HG03025 (cell line): ENCODE results near the gene GLUD1.
"Not testable (repeated sequence)": the region's sequence is repeated elsewhere in the genome, so short reads cannot be mapped to it uniquely, and the experiment has no call there.

Source experiments
- ATAC-seq: cut with Tn5 transposase; IDR thresholded peaks from one replicate; pipeline ENCODE4 v1.9.1; 2021; ENCODE audit warnings: mild to moderate bottlenecking, moderate library complexity; ENCODE audit not compliant: unreplicated experiment, low FRiP score

GLUD1 gene

DNA sequence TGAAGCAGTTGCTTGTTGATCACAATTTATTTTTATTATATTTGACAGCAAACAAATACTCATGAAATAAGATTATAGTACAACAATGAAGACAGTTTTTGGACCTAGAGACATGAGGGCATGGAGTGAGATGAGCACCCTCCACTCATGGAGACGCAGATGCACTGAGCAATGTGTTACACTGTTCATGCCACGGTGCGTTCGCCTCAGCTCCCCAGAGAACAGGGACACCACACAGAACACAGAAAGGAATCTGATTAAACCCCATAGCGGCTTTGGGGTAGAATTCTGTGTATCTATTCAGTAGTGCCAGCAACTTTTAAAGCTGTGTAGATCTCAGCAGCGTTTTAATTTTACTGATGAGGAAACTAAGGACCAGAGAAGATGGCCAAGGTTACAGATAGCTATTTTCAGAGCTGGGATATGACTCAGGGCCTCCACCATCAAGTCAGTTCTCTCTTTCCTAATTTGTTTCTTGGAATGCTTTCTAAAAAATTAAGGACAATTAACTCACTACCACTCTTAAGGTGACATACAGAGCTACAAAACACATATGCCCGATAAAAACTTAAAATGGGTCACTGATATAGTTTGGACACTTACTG, 41.0 kb downstream of the GLUD1 start:
- ATAC-seq: no peak

- ATAC-seq: no peak
These were observed 41.5 kb downstream of the GLUD1 start for GRCh38 chr10:87053111-87053510.

DNA sequence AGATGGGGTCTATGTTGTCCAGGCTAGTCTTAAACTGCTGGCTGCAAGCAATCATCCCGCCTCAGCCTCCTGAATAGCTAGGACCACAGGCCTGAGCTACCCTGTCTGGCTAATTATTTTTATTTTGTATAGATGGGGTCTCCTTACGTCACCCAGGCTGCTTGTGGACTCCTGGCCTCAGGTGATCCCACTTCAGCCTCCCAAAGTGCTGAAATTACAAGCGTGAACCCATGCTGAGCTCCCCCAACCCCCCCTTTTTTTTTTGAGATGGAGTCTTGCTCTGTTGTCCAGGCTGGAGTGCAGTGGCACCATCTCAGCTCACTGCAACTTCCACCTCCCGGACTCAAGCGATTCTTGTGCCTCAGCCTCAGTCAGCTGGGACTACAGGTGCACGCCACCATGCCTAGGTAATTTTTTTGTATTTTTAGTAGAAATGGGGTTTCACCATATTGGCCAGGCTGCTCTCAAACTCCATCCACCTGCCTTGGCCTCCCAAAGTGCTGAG, 49.2 kb downstream of the GLUD1 start:
- ATAC-seq: no peak

DNA sequence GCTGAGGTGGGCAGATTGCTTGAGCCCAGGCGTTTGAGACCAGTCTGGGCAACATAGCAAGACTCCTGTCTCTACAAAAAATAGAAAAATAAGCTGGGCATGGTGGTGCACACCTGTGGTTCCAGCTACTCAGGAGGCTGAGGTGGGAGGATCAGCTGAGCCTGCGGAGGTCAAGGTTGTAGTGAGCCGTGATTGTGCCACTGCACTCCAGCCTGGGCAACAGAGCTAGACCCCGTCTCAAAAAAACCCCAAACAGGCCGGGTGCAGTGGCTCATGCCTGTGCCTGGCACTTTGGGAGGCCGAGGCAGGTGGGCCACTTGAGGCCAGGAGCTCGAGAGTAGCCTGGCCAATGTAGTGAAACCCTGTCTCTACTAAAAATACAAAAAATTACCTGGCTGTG, 51.1 kb downstream of the GLUD1 start:
- not testable (repeated sequence) for ATAC-seq

- ATAC-seq: no peak
These were observed 55.9 kb downstream of the GLUD1 start for GRCh38 chr10:87038786-87039185.

DNA sequence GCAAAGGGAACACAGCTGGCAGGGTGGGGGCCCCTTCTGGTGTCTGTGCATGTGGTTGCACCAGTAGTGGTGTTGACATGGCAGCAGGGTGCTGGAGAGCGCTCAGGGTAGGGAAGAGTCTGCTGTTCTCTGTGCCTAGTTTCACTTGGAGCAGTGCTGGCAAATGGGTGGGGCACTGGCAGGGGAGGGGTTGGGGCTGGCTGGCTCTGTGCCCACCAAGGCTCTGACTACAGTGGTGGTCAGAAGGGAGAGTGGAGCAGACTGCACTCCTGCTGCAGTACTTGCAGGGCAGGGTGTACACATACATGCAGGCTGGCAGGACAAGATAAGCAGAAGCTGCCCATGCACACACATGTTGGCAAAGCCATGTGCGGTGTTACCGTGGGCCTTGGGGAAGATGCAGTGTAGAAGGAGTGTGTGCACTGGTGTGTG, 56.3 kb downstream of the GLUD1 start:
- no peak for ATAC-seq

DNA sequence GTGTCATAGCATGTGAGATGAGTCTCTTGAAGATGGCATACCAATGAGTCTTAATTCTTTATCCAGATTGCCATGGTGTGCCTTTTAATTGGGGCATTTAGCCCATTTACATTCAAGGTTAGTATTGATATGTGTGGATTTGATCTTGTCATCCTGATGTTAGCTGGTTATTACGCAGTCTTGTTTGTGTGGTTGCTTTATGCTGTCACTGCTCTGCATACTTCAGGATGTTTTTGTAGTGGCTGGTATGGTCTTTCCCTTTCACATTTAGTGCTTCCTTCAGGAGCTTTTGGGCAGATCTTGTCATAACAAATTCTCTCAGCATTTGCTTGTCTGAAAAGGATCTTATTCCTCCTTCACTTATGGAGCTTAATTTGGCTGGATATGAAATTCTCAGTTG, 58.0 kb downstream of the GLUD1 start:
- ATAC-seq: no peak

GRCh38 chr10:87030912-87031635, 63.6 kb downstream of the GLUD1 start:
- no peak for ATAC-seq

DNA sequence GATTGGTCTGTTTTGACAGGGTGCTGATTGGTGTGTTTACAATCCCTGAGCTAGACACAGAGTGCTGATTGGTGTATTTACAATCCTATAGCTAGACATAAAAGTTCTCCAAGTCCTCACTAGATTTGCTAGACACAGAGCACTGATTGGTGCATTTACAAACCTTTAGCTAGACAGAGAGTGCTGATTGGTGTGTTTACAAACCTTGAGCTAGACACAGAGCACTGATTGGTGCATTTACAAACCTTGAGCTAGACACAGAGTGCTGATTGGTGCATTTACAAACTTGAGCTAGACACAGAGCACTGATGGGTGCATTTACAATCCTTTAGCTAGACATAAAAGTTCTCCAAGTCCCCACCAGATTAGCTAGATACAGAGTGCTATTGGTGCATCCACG, 64.2 kb downstream of the GLUD1 start:
- ATAC-seq: not testable (repeated sequence)

GRCh38 chr10:87026747-87027508, 67.7 kb downstream of the GLUD1 start:
- not testable (repeated sequence) for ATAC-seq

DNA sequence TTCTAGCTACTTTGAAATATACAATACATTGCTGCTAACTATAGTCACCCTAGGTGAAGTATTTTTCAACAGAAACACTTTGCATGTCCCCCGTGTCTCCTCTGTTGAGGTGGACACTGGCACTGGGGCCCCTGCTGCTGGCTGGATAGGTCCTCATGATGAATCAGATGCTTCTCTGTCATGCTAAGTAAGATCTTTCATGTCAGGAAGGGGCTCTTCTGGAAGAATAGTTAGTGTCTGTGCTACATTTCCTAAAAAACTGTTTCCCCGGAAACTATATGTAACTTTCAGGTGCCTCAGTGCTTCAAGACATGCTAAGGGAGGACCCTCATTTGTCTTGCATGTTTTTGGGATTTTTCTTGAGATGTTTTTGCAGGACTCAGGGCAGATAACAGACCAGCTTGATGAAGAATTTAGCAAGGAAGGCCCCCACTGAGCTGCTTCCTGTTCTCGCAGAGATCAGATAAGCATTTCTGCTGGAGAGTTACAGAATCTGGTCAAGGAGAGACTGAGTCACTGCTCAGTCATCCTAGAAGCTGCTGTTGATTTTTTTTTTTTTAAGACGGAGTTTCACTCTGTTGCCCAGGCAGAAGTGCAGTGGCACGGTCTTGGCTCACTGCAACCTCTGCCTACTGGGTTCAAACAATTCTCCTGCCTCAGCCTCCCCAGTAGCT, 69.2 kb downstream of the GLUD1 start:
- not testable (repeated sequence) for ATAC-seq

- not testable (repeated sequence) for ATAC-seq
These were observed 74.6 kb downstream of the GLUD1 start, which contains the start of gene FAM25A for GRCh38 chr10:87020056-87020455. FAM25A (plus strand) TSS chr10:87020294; CDS start chr10:87020325, 31 bp downstream.

- not testable (repeated sequence) for ATAC-seq
These were observed 75.1 kb downstream of the GLUD1 start for GRCh38 chr10:87019504-87019903.

DNA sequence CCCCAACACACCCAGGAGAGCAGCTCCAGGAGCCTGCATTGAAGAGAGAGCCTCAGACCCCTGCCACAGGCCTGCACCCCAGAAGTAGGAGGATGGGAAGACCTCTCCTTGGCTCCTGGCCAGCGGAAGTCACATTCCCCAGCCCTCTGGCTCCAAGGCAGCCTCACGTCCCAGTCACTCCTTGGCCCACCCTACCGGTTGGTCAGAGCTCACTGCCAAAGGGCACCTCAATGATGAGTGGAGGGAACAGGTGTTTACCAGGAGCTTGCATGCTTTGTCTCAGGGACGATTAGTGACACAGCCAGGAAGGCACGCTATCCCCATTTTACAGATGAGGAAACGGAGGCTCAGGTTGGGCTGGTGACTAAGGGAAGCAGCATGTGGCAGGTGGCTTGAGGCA, 75.6 kb downstream of the GLUD1 start:
- ATAC-seq: not testable (repeated sequence)

DNA sequence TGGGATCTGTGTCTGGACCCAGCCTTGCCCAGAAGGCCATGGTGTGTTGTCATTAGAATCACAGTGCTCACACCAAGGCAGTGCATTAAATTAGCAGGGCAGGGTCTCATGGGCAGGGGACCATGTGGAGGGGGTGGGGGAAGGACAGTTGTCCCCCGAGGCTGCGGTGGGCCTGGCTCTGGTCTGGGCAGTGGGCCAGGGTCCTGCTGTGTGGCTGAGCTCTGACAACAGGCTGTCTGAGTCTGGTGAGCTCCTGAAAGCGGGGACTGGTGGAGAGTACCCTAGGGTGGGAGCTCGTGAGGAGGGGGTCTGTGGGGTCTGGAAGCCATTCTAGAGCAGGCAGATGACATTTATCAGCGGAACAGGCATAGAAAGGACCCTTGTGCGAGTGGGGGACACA, 76.5 kb downstream of the GLUD1 start:
- ATAC-seq: not testable (repeated sequence)

- ATAC-seq: not testable (repeated sequence)
These were observed 79.5 kb downstream of the GLUD1 start for GRCh38 chr10:87014986-87015716.

DNA sequence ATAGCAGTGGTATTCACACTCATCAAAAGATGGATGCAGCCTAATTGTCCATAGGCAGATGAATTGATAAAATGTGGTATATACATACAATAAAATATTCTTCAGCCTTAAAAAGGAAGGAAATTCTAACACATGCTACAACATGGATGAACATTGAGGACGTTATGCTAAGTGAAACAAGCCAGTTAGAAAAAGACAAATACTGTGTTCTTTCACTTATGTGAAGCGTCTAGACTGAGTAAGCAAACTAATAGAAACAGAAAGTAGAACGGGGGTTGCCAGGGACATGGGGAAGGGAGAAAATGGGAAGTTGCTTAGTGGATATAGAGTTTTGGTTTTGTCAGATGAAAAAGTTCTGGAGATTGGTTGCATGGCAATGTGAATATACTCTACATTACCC, 81.1 kb downstream of the GLUD1 start:
- ATAC-seq: not testable (repeated sequence)

DNA sequence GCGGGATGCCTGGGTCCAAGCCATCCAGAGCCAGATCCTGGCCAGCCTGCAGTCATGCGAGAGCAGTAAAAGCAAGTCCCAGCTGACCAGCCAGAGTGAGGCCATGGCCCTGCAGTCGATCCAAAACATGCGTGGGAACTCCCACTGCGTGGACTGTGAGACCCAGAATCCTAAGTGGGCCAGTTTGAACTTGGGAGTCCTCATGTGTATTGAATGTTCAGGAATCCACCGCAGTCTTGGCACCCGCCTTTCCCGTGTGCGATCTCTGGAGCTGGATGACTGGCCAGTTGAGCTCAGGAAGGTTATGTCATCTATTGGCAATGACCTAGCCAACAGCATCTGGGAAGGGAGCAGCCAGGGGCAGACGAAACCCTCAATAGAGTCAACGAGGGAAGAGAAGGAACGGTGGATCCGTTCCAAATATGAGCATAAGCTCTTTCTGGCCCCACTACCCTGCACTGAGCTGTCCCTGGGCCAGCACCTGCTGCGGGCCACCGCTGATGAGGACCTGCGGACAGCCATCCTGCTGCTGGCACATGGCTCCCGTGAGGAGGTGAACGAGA, 85.4 kb downstream of the GLUD1 start:
- not testable (repeated sequence) for ATAC-seq

DNA sequence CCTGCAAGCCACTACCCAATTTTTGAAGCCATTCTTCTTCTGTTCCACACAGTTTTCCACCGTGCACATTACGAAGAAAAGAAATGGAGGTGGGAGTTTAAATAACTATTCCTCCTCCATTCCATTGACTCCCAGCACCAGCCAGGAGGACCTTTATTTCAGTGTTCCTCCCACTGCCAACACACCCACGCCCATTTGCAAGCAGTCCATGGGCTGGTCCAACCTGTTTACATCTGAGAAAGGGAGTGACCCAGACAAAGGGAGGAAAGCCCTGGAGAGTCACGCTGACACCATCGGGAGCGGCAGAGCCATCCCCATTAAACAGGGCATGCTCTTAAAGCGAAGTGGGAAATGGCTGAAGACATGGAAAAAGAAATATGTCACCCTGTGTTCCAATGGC, 86.3 kb downstream of the GLUD1 start:
- ATAC-seq: not testable (repeated sequence)
